GM18511 (cell line): Measurements from ENCODE around the gene LCE3A.
"Not testable (repeated sequence)": the region's sequence is repeated elsewhere in the genome, so short reads cannot be mapped to it uniquely, and the experiment has no call there.

ENCODE experiments used
- ATAC-seq: cut with Tn5 transposase; IDR thresholded peaks from one replicate; pipeline ENCODE4 v1.9.1; 2021; ENCODE audit warnings: mild to moderate bottlenecking, moderate library complexity; ENCODE audit not compliant: unreplicated experiment

Gene LCE3A

GRCh38 chr1:152622803-152623202 is at the start of gene LCE3A:
Gene LCE3A (minus strand): TSS chr1:152623103. CDS start chr1:152623103, 0 bp downstream.
- no peak for ATAC-seq

GRCh38 chr1:152667648-152668047 is 44.7 kb upstream of the LCE3A start:
- no peak for ATAC-seq

- ATAC-seq: not testable (repeated sequence)
Observed at GRCh38 chr1:152666171-152666570, 43.3 kb upstream of the LCE3A start.

- ATAC-seq: no peak
Observed at GRCh38 chr1:152663098-152663497, 40.2 kb upstream of the LCE3A start, which contains the start of gene LCE2D. Gene LCE2D (plus strand): TSS chr1:152663380. CDS start chr1:152664106, 726 bp downstream.

GRCh38 chr1:152658649-152659048 is 35.7 kb upstream of the LCE3A start:
- ATAC-seq: no peak

- no peak for ATAC-seq
Observed at GRCh38 chr1:152657677-152658076, 34.8 kb upstream of the LCE3A start.

- no peak for ATAC-seq
Observed at GRCh38 chr1:152656459-152656858, 33.6 kb upstream of the LCE3A start.

- no peak for ATAC-seq
Observed at GRCh38 chr1:152654110-152654509, 31.2 kb upstream of the LCE3A start.

GRCh38 chr1:152646656-152647055 is 23.8 kb upstream of the LCE3A start:
- no peak for ATAC-seq

- no peak for ATAC-seq
Observed at GRCh38 chr1:152645146-152645545, 22.2 kb upstream of the LCE3A start.

- no peak for ATAC-seq
Observed at GRCh38 chr1:152643945-152644344, 21.0 kb upstream of the LCE3A start.

GRCh38 chr1:152640351-152640750 is 17.4 kb upstream of the LCE3A start:
- no peak for ATAC-seq

- ATAC-seq: no peak
Observed at GRCh38 chr1:152630596-152630995, 7.7 kb upstream of the LCE3A start.

GRCh38 chr1:152626744-152627143 is 3.8 kb upstream of the LCE3A start:
- ATAC-seq: no peak

- no peak for ATAC-seq
Observed at GRCh38 chr1:152623203-152623844, 421 bp upstream of the LCE3A start.

- no peak for ATAC-seq
Observed at GRCh38 chr1:152621993-152622392, 910 bp downstream of the LCE3A start.

- no peak for ATAC-seq
Observed at GRCh38 chr1:152613511-152613910, 9.4 kb downstream of the LCE3A start, which contains the start of gene LCE3B. Gene LCE3B (plus strand): TSS chr1:152613811. CDS start chr1:152613811, 0 bp downstream.

- no peak for ATAC-seq
Observed at GRCh38 chr1:152599934-152600333, 23.0 kb downstream of the LCE3A start, which contains the start of gene LCE3C. Gene LCE3C (plus strand): TSS chr1:152600234. CDS start chr1:152600732, 498 bp downstream.

GRCh38 chr1:152596986-152597385 is 25.9 kb downstream of the LCE3A start:
- ATAC-seq: no peak

- no peak for ATAC-seq
Observed at GRCh38 chr1:152585586-152585985, 37.3 kb downstream of the LCE3A start.

GRCh38 chr1:152582647-152583046 is 40.3 kb downstream of the LCE3A start:
- no peak for ATAC-seq

- no peak for ATAC-seq
Observed at GRCh38 chr1:152580433-152580832, 42.5 kb downstream of the LCE3A start, which contains the start of gene LCE3D. Gene LCE3D (minus strand): TSS chr1:152580516. CDS start chr1:152579936, 580 bp downstream.

- not testable (repeated sequence) for ATAC-seq
Observed at GRCh38 chr1:152579526-152579925, 43.4 kb downstream of the LCE3A start.
